CD4-positive, alpha-beta memory T cell (primary cell): ENCODE data around the gene RABGAP1. TPM values are rescaled to one million over a fixed set of nuclear protein-coding genes. Genes with fewer than 3 reads are reported as not detected.

ENCODE experiments used
- CTCF ChIA-PET: fragments of 350-600 bp; sonication (Branson Sonifier 250); formaldehyde crosslinking; loops from one replicate; lab custom pipeline; 2021; ENCODE audit warnings: inconsistent platforms; ENCODE audit not compliant: partially characterized antibody; lab: Charles Lee
- POLR2A ChIA-PET: fragments of 350-600 bp; sonication (Branson Sonifier 250); formaldehyde crosslinking; loops from one replicate; lab custom pipeline; 2021; ENCODE audit not compliant: partially characterized antibody; lab: Charles Lee
- DNase-seq, 5 donors: peaks; one replicate each; pipeline versions ENCODE4 v3.0.0 to v3.0.0-alpha.2; 2020 to 2022; ENCODE audit warnings: mixed read lengths in 1 of 5
- H3K27ac ChIP-seq: one replicate; pipeline ENCODE4 v1.7.0; 2013; ENCODE audit warnings: low read depth, low read length
- H3K27me3 ChIP-seq: 2 replicates; pipeline ENCODE4 v1.7.0; 2013; ENCODE audit warnings: mild to moderate bottlenecking, low read length, moderate library complexity; ENCODE audit not compliant: insufficient read depth
- H3K36me3 ChIP-seq: 2 replicates; pipeline ENCODE4 v1.7.0; 2013; ENCODE audit warnings: mild to moderate bottlenecking, low read length, moderate library complexity; ENCODE audit not compliant: insufficient read depth
- H3K4me1 ChIP-seq: 2 replicates; pipeline ENCODE4 v1.7.0; 2013; ENCODE audit warnings: mild to moderate bottlenecking, low read length, moderate library complexity; ENCODE audit not compliant: insufficient read depth
- H3K4me3 ChIP-seq, 2 donors: one replicate each; pipeline ENCODE4 v1.7.0; 2013; ENCODE audit warnings: low read length in 2 of 2, mild to moderate bottlenecking in 1 of 2
- H3K9me3 ChIP-seq, 2 donors: one replicate each; pipeline ENCODE4 v1.7.0; 2013; ENCODE audit warnings: low read length in 2 of 2, control low read depth in 1 of 2; ENCODE audit not compliant: control insufficient read depth in 1 of 2
- H3K27ac Mint-ChIP-seq, 7 donors: one replicate each; pipeline ENCODE4 v1.8.0; 2020 to 2021; ENCODE audit warnings: mixed read lengths in 7 of 7, mild to moderate bottlenecking in 6 of 7, inconsistent platforms in 3 of 7, moderate library complexity in 3 of 7
- H3K27me3 Mint-ChIP-seq, 2 donors: one replicate each; pipeline ENCODE4 v1.8.0; 2020 to 2021; ENCODE audit warnings: mixed read lengths in 2 of 2
- H3K36me3 Mint-ChIP-seq, 2 donors: one replicate each; pipeline ENCODE4 v1.8.0; 2020 to 2021; ENCODE audit warnings: mixed read lengths in 2 of 2, inconsistent platforms in 1 of 2, mild to moderate bottlenecking in 1 of 2
- H3K4me1 Mint-ChIP-seq, 4 donors: one replicate each; pipeline ENCODE4 v1.8.0; 2020 to 2021; ENCODE audit warnings: mixed read lengths in 4 of 4, mild to moderate bottlenecking in 1 of 4
- H3K4me3 Mint-ChIP-seq, 8 donors: one replicate each; pipeline ENCODE4 v1.8.0; 2020 to 2021; ENCODE audit warnings: mixed read lengths in 8 of 8, mild to moderate bottlenecking in 7 of 8, moderate library complexity in 6 of 8, inconsistent platforms in 3 of 8
- H3K9me3 Mint-ChIP-seq, 8 donors: one replicate each; pipeline ENCODE4 v1.8.0; 2020 to 2021; ENCODE audit warnings: mixed read lengths in 8 of 8, mild to moderate bottlenecking in 5 of 8, inconsistent platforms in 3 of 8, moderate library complexity in 1 of 8
- intact Hi-C: fragments of 100-400 bp; cut with micrococcal nuclease; formaldehyde crosslinking; loops from one replicate; pipeline ENCODE4 v1.15.1; 2023
- polyA plus RNA-seq, 2 donors: library from polyadenylated mRNA; unstranded; fragments of 300-500 nt; fragmentation: Illumina TruSeq; gene quantifications; one replicate each; pipeline ENCODE4 v1.2.3, GENCODE V29; 2021
- total RNA-seq, 2 experiments: library from RNA; stranded (reverse); gene quantifications; one replicate each; pipeline ENCODE4 v1.2.3, GENCODE V29; 2021

RABGAP1 gene
- total and polyA plus RNA-seq, 4 experiments from 2014 or later = 21.6 to 43.6 (median 33.7) TPM

DNA sequence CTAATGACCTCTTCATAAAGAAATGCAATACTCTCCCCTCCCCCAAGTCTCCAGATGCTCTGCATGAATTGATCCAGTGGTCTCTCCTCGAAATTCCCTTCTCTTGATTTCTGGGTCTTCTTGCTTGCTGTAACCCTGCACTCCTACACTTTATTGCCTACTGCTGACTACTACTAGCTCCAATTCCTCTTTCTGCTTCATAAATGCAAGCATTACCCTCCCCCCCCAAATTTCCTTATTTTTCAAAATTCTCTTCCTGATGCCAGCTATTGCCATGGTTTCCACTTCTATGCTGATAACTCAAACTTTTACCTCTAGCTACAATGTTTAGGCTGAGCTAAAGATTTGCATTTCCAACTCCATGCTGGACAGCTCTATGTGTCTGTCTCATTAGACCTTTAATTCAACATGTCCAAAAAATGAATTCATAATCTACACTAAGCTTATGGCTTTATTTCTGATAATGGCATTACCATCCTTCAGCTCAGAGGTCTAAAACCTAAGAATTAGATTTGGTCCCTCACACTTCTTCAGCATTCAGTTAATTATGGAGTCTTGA lies 10.9 kb upstream of the RABGAP1 start:
- intact Hi-C loops = no loop called here
- no peaks in the 10 kb centered on the region for H3K9me3 Mint-ChIP-seq
- H3K4me1 Mint-ChIP-seq = peaks cover 10 to 21% (median 15%) of the 10 kb centered on the region in 4 donors
- Histone ChIP-seq H3K36me3 (no peaks in the 10 kb centered on the region), H3K4me3 (no peak overlapping the region), H3K27ac (no peak overlapping the region), H3K4me1 (peaks cover 27% of the 10 kb centered on the region), H3K9me3 (no peaks in the 10 kb centered on the region), H3K27me3 (no peaks in the 10 kb centered on the region)
- no peak overlapping the region for H3K27ac Mint-ChIP-seq
- no peak for DNase-seq
- ChIA-PET CTCF (interaction anchor here (1.4 kb wide), 1 partner anchor 17 kb away, joined by 5 read pairs; the partner anchor contains the start of gene ZBTB6), POLR2A (interaction anchor here (1.5 to 6.9 kb wide), 3 partner anchors 11 to 27 kb away, joined by 15 to 80 read pairs (median 70); partner anchors contain the start of genes RABGAP1, RC3H2 and ZBTB6)
- peaks cover 0 to 10% of the 10 kb centered on the region in 2 donors for H3K36me3 Mint-ChIP-seq
- H3K4me3 Mint-ChIP-seq = no peak overlapping the region
- H3K27me3 Mint-ChIP-seq = no peaks in the 10 kb centered on the region

DNA sequence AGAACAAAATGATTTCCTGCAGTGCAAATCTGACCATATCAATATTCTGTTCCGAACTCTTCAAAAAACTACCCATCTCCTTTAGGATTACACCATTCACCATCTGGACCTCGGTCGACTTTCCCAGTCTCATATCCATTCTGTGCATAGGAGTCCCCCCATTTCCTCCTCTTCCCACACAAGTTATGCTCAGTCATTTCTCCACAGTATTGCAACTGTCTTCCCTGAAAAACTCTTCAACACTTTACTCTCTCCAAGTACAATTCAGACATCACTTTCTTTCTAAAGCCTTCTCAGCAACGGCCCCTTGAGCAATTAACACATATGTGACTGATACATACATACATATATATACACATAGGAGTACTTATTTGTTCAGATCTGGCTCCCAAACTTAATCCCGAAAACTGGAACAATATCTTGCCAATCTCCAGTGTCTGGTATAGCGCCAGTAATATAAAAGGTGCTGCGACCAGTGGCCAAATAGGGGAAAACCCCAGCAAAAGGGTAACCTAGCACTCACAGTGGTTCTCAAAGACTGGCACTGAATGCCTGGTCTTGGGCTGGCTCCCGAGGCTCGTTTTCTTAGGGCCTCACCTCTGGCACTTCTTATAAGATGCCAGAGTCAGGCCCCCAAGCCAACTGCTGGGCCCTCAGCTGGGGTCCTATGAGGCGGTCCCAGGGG lies 10.1 kb upstream of the RABGAP1 start:
- Mint-ChIP-seq H3K9me3 (no peaks in the 10 kb centered on the region), H3K27me3 (no peaks in the 10 kb centered on the region), H3K27ac (peak overlapping the region in 1 of 7 donors; percentile 28), H3K36me3 (peaks cover 0 to 10% of the 10 kb centered on the region in 2 donors), H3K4me3 (no peak overlapping the region), H3K4me1 (peaks cover 10 to 24% (median 16%) of the 10 kb centered on the region in 4 donors)
- CTCF ChIA-PET = interaction anchor here (1.0 to 1.4 kb wide), 2 partner anchors 18 to 27 kb away, joined by 3 to 5 read pairs; partner anchors contain the start of gene ZBTB6
- no peaks in the 10 kb centered on the region for H3K27me3 ChIP-seq
- no peaks in the 10 kb centered on the region for H3K36me3 ChIP-seq
- no peak for DNase-seq
- intact Hi-C loops = loop anchor here (1.0 kb wide), 4 partner anchors 10 to 30 kb away; partner anchors contain the start of genes RC3H2 and ZBTB6
- H3K4me3 ChIP-seq = peak overlapping the region; percentile 84 to 93
- H3K4me1 ChIP-seq = peaks cover 29% of the 10 kb centered on the region
- H3K27ac ChIP-seq = peak overlapping the region; percentile 94
- POLR2A ChIA-PET = interaction anchor here (0.9 to 6.9 kb wide), 6 partner anchors 10 to 27 kb away, joined by 3 to 80 read pairs (median 34); partner anchors contain the start of genes RABGAP1, RC3H2 and ZBTB6
- no peaks in the 10 kb centered on the region for H3K9me3 ChIP-seq

DNA sequence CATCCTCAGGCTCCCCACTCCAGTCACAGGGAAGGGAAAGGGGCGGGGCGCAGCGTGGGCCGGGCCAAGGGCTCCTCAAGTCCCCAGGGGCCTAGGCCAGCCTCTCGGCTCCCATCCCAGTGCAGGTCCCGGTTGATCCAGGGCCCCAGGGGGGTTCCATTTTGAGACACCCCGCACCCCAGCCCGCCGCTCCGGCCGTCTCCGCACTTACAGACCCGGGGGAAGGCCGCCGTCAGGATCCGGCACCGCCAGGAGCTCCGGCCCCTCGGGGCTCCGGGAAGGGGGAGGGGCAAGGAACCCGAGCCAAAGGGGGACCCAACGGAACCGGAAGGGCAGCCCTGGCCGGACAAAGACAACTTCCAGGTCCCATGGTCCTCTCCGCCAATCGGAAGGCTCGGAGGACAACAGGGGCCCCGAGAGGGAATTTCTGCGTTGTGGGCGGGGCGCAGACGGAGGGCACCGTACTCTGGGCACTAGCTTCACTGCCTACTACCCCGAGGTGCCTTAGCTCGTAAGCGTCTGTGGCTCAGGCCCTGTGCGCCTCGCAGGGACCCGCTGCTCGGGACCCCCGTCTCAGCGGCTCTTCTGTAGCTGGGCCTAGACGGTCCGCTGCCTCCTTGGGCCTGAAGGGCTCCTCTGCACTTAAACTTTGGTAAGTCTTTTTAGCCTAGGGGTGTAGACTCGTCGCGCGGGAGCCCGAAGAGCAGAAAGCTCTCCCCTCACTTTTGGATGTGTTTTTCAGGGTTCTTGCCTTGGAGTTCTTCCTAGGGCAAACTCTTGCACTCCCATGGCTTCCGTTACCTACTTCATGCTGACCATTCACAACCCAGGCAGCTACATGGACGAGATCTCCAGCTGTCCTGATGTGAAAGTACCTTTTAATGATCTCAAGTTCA lies 9.3 kb upstream of the RABGAP1 start, which contains the start of gene ZBTB26:
ZBTB26 (minus strand) TSS at position 287 of the 896 bp plus-strand sequence. CDS start 11,578 bp downstream, outside the sequence.
- Mint-ChIP-seq H3K4me1 (peaks cover 11 to 28% (median 18%) of the 10 kb centered on the region in 4 donors), H3K36me3 (peaks cover under 1 to 11% of the 10 kb centered on the region in 2 donors), H3K4me3 (peak within 1 kb of the TSS in 1 of 8 donors; percentile 99), H3K9me3 (no peaks in the 10 kb centered on the region), H3K27me3 (no peaks in the 10 kb centered on the region), H3K27ac (peak within 1 kb of the TSS in 3 of 7 donors; percentile 95 to 96 (median 95))
- H3K36me3 ChIP-seq = peaks cover 5% of the 10 kb centered on the region
- DNase-seq = peak; percentile 83 to 93 (median 86)
- ChIA-PET CTCF (interaction anchor here (1.0 to 1.6 kb wide), 3 partner anchors 9 to 28 kb away, joined by 3 to 6 read pairs (median 5); partner anchors contain the start of genes RABGAP1 and ZBTB6), POLR2A (interaction anchor here (0.8 to 6.9 kb wide), 8 partner anchors 9 to 391 kb away, joined by 3 to 80 read pairs (median 4); partner anchors contain the start of genes PDCL, RABGAP1, RC3H2 and ZBTB6)
- H3K4me3 ChIP-seq = peak within 1 kb of the TSS; percentile 84 to 93
- peaks cover 29% of the 10 kb centered on the region for H3K4me1 ChIP-seq
- no peaks in the 10 kb centered on the region for H3K9me3 ChIP-seq
- intact Hi-C loops = loop anchor here (1.0 kb wide), 4 partner anchors 9 to 31 kb away; partner anchors contain the start of genes RC3H2 and ZBTB6
- no peaks in the 10 kb centered on the region for H3K27me3 ChIP-seq
- peak within 1 kb of the TSS; percentile 94 for H3K27ac ChIP-seq

DNA sequence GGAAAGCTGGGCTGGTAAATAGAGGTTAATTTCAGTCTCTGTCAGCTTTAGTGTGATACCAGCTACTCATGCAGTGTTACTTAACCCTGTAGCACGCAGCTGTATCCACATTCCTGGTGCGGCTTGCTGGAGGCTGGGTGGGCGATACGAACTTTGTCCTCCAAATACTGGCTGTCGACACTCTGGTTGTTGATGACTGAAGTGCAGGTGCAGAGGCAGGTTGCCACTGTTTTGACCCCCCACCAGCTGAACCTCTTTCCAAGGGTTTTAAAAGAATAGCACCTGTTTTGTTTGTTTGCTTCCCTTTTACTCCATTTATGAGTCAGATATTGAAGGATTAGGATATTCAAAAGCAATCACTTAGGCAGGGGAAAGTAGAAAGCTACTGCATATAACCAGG lies 4.4 kb upstream of the RABGAP1 start:
- no peak for DNase-seq
- H3K4me1 ChIP-seq = peaks cover 29% of the 10 kb centered on the region
- H3K4me1 Mint-ChIP-seq = peaks cover 21 to 39% (median 29%) of the 10 kb centered on the region in 4 donors
- H3K27me3 ChIP-seq = no peaks in the 10 kb centered on the region
- H3K9me3 Mint-ChIP-seq = no peaks in the 10 kb centered on the region
- no peak overlapping the region for H3K27ac Mint-ChIP-seq
- peaks cover 9 to 19% of the 10 kb centered on the region in 2 donors for H3K36me3 Mint-ChIP-seq
- H3K4me3 ChIP-seq = no peak overlapping the region
- H3K27ac ChIP-seq = no peak overlapping the region
- CTCF ChIA-PET = no interaction called here
- POLR2A ChIA-PET = interaction anchor here (1.1 kb wide), 1 partner anchor 31 kb away, joined by 3 read pairs; the partner anchor contains the start of gene RC3H2
- peaks cover 17% of the 10 kb centered on the region for H3K36me3 ChIP-seq
- H3K9me3 ChIP-seq = no peaks in the 10 kb centered on the region
- H3K4me3 Mint-ChIP-seq = no peak overlapping the region
- intact Hi-C loops = no loop called here
- no peaks in the 10 kb centered on the region for H3K27me3 Mint-ChIP-seq

DNA sequence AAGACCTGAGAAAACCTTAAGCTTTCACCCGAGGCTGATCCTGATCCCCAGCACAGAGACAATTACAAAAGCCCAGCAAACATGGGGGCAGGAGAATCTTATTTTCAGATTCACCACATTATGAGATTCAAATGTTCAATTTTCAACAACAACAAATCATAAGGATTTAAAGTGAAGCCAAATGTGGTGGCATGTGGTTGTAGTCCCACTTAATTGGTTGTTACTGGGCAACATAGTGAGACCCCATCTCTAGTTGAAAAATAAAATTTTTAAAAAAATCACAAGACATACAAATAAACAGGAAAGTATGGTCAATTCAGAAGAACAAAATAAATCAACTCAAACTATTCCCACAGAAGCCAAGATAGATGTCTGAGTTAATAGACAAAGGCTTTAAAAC lies 3.9 kb upstream of the RABGAP1 start:
- Histone ChIP-seq H3K9me3 (no peaks in the 10 kb centered on the region), H3K4me1 (peaks cover 32% of the 10 kb centered on the region), H3K36me3 (peaks cover 17% of the 10 kb centered on the region), H3K4me3 (no peak overlapping the region), H3K27ac (no peak overlapping the region), H3K27me3 (no peaks in the 10 kb centered on the region)
- H3K4me1 Mint-ChIP-seq = peaks cover 24 to 39% (median 31%) of the 10 kb centered on the region in 4 donors
- no peak for DNase-seq
- intact Hi-C loops = no loop called here
- ChIA-PET CTCF (no interaction called here), POLR2A (interaction anchor here (1.1 kb wide), 1 partner anchor 32 kb away, joined by 3 read pairs; the partner anchor contains the start of gene RC3H2)
- H3K9me3 Mint-ChIP-seq = no peaks in the 10 kb centered on the region
- H3K27ac Mint-ChIP-seq = no peak overlapping the region
- no peaks in the 10 kb centered on the region for H3K27me3 Mint-ChIP-seq
- peaks cover 9 to 16% of the 10 kb centered on the region in 2 donors for H3K36me3 Mint-ChIP-seq
- no peak overlapping the region for H3K4me3 Mint-ChIP-seq

GRCh38 chr9:122939601-122940000 lies 1.2 kb upstream of the RABGAP1 start:
- no peaks in the 10 kb centered on the region for H3K27me3 ChIP-seq
- Mint-ChIP-seq H3K27me3 (no peaks in the 10 kb centered on the region), H3K4me1 (peaks cover 21 to 35% (median 26%) of the 10 kb centered on the region in 4 donors), H3K4me3 (peak overlapping the region in 3 of 8 donors; percentile 40 to 69 (median 43)), H3K27ac (peak overlapping the region in 6 of 7 donors; percentile 4 to 88 (median 65)), H3K36me3 (peaks cover 9 to 13% of the 10 kb centered on the region in 2 donors), H3K9me3 (no peaks in the 10 kb centered on the region)
- intact Hi-C loops = no loop called here
- POLR2A ChIA-PET = interaction anchor here (1.0 to 3.8 kb wide), 5 partner anchors 8 to 111 kb away, joined by 5 to 53 read pairs (median 47); partner anchors contain the start of genes PDCL, RC3H2, ZBTB26 and ZBTB6
- H3K9me3 ChIP-seq = no peaks in the 10 kb centered on the region
- H3K4me3 ChIP-seq = no peak overlapping the region
- peaks cover 30% of the 10 kb centered on the region for H3K4me1 ChIP-seq
- no peak for DNase-seq
- no peak overlapping the region for H3K27ac ChIP-seq
- H3K36me3 ChIP-seq = peaks cover 17% of the 10 kb centered on the region
- CTCF ChIA-PET = no interaction called here
